Uterus (tissue), 2 donors: ENCODE measurements around the gene PLD1.

ENCODE experiments used
- CTCF ChIP-seq, 4 experiments: fragments of 200-600 bp in 2 of 4; fragments of 450-650 bp in 2 of 4; sonication (generic) in 2 of 4; IDR thresholded peaks; one replicate each; pipeline ENCODE4 v1.5.1; 2016 to 2019; ENCODE audit warnings: antibody characterized with exemption in 4 of 4, mild to moderate bottlenecking in 2 of 4, moderate library complexity in 1 of 4
- POLR2A ChIP-seq, 2 donors: fragments of 450-650 bp; IDR thresholded peaks; one replicate each; pipeline ENCODE4 v1.6.1; 2016; ENCODE audit warnings: antibody characterized with exemption in 2 of 2, mild to moderate bottlenecking in 1 of 2, moderate library complexity in 1 of 2

- no peak for TF ChIP-seq CTCF (IDR thresholded peaks at IDR 0.05)
- TF ChIP-seq POLR2A (IDR thresholded peaks at IDR 0.05): no peak
These were observed 31.3 kb upstream of the PLD1 start for GRCh38 chr3:171841620-171842000.
